OCI-LY3 (cell line): ENCODE data around the gene BRI3BP.

Experiments
- H2AFZ ChIP-seq: fragments of 200-600, 300-600 bp; shearing (Covaris generic); 2 replicates; pipeline ENCODE4 v1.6.0; 2014; ENCODE audit warnings: antibody characterized with exemption, low read depth, low read length
- H3K27ac ChIP-seq: fragments of 200-600, 300-600 bp; sonication (generic); 2 replicates; pipeline ENCODE4 v1.5.1; 2014; ENCODE audit warnings: mild to moderate bottlenecking, low read length, moderate library complexity, mixed read lengths
- H3K27me3 ChIP-seq: fragments of 200-600, 300-600 bp; sonication (generic); 2 replicates; pipeline ENCODE4 v1.6.1; 2014; ENCODE audit warnings: low read depth, low read length, mixed read lengths
- H3K36me3 ChIP-seq: fragments of 200-600, 300-600 bp; sonication (generic); replicated peaks from 2 replicates; pipeline ENCODE3; 2014; ENCODE audit warnings: low read depth, low read length, mixed read lengths
- H3K4me1 ChIP-seq: fragments of 300-600, 200-600 bp; sonication (generic); 2 replicates; pipeline ENCODE4 v1.6.1; 2014; ENCODE audit warnings: low read length, mixed read lengths
- H3K4me2 ChIP-seq: fragments of 200-600, 300-600 bp; sonication (generic); 2 replicates; pipeline ENCODE4 v1.6.1; 2014; ENCODE audit warnings: low read length, mixed read lengths
- H3K4me3 ChIP-seq: fragments of 300-600, 200-600 bp; sonication (generic); 2 replicates; pipeline ENCODE4 v1.5.1; 2014; ENCODE audit warnings: antibody characterized with exemption, mild to moderate bottlenecking, low read length, moderate library complexity
- H3K79me2 ChIP-seq: fragments of 300-600, 200-600 bp; shearing (Covaris generic); 2 replicates; pipeline ENCODE4 v1.6.1; 2014; ENCODE audit warnings: mild to moderate bottlenecking, low read length, mixed read lengths
- H3K9ac ChIP-seq: fragments of 300-600, 200-600 bp; shearing (Covaris generic); 2 replicates; pipeline ENCODE4 v1.6.0; 2014; ENCODE audit warnings: mild to moderate bottlenecking, low read length, moderate library complexity
- H3K9me3 ChIP-seq: fragments of 200-600, 300-600 bp; shearing (Covaris generic); 2 replicates; pipeline ENCODE4 v1.6.1; 2014; ENCODE audit warnings: low read length, mixed read lengths; ENCODE audit not compliant: insufficient read depth
- H4K20me1 ChIP-seq: fragments of 200-600, 300-600 bp; sonication (generic); 2 replicates; pipeline ENCODE4 v1.6.1; 2016; ENCODE audit warnings: low read length, mixed read lengths; ENCODE audit not compliant: insufficient read depth
- EZH2phosphoT487 ChIP-seq: fragments of 200-600 bp; shearing (Covaris generic); IDR thresholded peaks from 2 replicates; pipeline ENCODE4 v1.6.1; 2018; ENCODE audit warnings: antibody characterized with exemption, mixed run types, low read depth
- TF ChIP-seq, protein P1 (sequence below): fragments of 200-600, 300-600 bp; sonication (generic); IDR thresholded peaks from 2 replicates; pipeline ENCODE4 v1.5.1; 2014; ENCODE audit warnings: antibody characterized with exemption, low read length, low read depth

BRI3BP gene

GRCh38 chr12:124952801-124953200, 40.6 kb upstream of the BRI3BP start:
- no peak overlapping the region for H3K4me3 ChIP-seq
- H3K36me3 ChIP-seq: peaks cover 38% of the 10 kb centered on the region
- TF ChIP-seq EZH2phosphoT487: no peak
- TF ChIP-seq, protein P1, sequence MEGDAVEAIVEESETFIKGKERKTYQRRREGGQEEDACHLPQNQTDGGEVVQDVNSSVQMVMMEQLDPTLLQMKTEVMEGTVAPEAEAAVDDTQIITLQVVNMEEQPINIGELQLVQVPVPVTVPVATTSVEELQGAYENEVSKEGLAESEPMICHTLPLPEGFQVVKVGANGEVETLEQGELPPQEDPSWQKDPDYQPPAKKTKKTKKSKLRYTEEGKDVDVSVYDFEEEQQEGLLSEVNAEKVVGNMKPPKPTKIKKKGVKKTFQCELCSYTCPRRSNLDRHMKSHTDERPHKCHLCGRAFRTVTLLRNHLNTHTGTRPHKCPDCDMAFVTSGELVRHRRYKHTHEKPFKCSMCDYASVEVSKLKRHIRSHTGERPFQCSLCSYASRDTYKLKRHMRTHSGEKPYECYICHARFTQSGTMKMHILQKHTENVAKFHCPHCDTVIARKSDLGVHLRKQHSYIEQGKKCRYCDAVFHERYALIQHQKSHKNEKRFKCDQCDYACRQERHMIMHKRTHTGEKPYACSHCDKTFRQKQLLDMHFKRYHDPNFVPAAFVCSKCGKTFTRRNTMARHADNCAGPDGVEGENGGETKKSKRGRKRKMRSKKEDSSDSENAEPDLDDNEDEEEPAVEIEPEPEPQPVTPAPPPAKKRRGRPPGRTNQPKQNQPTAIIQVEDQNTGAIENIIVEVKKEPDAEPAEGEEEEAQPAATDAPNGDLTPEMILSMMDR: no peak
- no peaks in the 10 kb centered on the region for H3K9me3 ChIP-seq
- H3K4me2 ChIP-seq: no peak overlapping the region
- H3K27me3 ChIP-seq: no peaks in the 10 kb centered on the region
- no peak overlapping the region for H2AFZ ChIP-seq
- no peak overlapping the region for H3K27ac ChIP-seq
- no peaks in the 10 kb centered on the region for H3K79me2 ChIP-seq
- no peaks in the 10 kb centered on the region for H4K20me1 ChIP-seq
- H3K4me1 ChIP-seq: no peaks in the 10 kb centered on the region
- no peak overlapping the region for H3K9ac ChIP-seq

DNA sequence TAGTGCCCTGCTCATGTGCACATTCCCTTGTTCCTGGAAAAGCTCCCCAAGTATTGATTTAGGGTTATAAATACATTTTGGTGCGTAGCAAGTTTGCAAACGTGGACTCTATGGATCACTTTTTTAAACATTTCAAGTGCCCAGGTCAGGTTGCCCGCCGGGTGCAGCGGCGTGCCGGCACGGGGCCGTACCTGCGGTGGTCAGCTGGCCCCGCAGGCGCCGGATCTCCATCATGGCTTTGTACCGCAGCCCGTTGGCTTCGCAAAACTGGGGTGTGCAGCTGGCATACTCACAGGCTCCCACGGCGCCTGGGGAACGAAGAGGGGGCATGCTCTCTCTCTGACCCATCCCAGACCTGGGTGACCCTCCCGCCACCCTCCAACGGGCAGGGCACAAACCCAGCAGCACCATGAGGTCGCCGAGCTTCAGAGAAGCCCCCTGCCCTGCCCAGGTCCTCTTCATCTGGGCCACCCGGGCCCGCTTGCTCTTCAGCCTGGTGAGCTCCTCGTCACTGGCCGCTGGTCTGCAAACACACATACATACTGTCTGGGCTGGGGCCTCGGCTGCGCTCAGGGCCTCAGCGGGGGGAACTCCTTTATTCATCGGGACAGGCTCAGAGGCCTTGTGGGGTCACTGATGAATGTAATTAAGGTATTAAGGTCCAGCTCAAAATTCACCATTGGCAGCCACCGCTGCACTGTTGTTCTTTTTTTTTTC, 39.6 kb upstream of the BRI3BP start:
- H3K9me3 ChIP-seq: no peaks in the 10 kb centered on the region
- TF ChIP-seq, protein P1: no peak
- no peak for TF ChIP-seq EZH2phosphoT487
- H4K20me1 ChIP-seq: no peaks in the 10 kb centered on the region
- no peak overlapping the region for H3K4me3 ChIP-seq
- H3K27ac ChIP-seq: no peak overlapping the region
- H3K79me2 ChIP-seq: no peaks in the 10 kb centered on the region
- no peak overlapping the region for H3K4me2 ChIP-seq
- H3K9ac ChIP-seq: no peak overlapping the region
- H3K4me1 ChIP-seq: no peaks in the 10 kb centered on the region
- H3K36me3 ChIP-seq: peaks cover 44% of the 10 kb centered on the region
- H3K27me3 ChIP-seq: no peaks in the 10 kb centered on the region
- no peak overlapping the region for H2AFZ ChIP-seq

GRCh38 chr12:124954771-124955170, 38.7 kb upstream of the BRI3BP start:
- Histone ChIP-seq H3K4me1 (no peaks in the 10 kb centered on the region), H3K79me2 (no peaks in the 10 kb centered on the region), H4K20me1 (no peaks in the 10 kb centered on the region), H3K9me3 (no peaks in the 10 kb centered on the region), H3K4me2 (no peak overlapping the region), H3K36me3 (peaks cover 43% of the 10 kb centered on the region), H3K27ac (no peak overlapping the region), H3K4me3 (no peak overlapping the region), H3K9ac (no peak overlapping the region), H3K27me3 (no peaks in the 10 kb centered on the region), H2AFZ (no peak overlapping the region)
- no peak for TF ChIP-seq EZH2phosphoT487
- TF ChIP-seq, protein P1: no peak

DNA sequence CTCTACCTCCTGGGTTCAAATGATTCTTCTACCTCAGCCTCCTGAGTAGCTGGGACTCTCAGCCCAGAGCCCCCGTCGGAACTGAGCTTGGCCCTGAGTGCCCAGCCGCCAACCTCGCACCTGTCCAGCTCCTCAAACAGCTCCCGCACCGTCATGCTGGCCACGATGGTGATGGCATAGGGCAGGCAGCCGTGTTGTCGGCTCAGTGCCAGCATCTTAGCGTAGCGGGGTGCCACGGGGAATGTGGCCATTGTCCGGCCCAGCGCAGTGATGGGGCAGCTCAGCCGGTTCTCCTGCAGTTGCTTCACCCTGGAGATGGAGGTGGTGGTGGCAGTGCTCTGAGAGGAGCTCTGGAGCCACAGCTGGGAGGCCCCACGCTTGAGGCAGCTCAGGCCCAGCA, 36.9 kb upstream of the BRI3BP start:
- H3K4me2 ChIP-seq: no peak overlapping the region
- H3K36me3 ChIP-seq: peaks cover 48% of the 10 kb centered on the region
- H3K9me3 ChIP-seq: no peaks in the 10 kb centered on the region
- no peaks in the 10 kb centered on the region for H3K79me2 ChIP-seq
- H3K27me3 ChIP-seq: no peaks in the 10 kb centered on the region
- H2AFZ ChIP-seq: no peak overlapping the region
- TF ChIP-seq, protein P1: no peak
- TF ChIP-seq EZH2phosphoT487: no peak
- no peak overlapping the region for H3K4me3 ChIP-seq
- H3K4me1 ChIP-seq: no peaks in the 10 kb centered on the region
- no peak overlapping the region for H3K9ac ChIP-seq
- H3K27ac ChIP-seq: no peak overlapping the region
- no peaks in the 10 kb centered on the region for H4K20me1 ChIP-seq
